Endothelial cell of umbilical vein (primary cell): ENCODE data around the gene SSBP3. TPM values are rescaled to one million over a fixed set of nuclear protein-coding genes. Genes with fewer than 3 reads are reported as not detected.

Experiments
- BruUV-seq: library from RNA; stranded (reverse); fragments of 400-500 nt; replicated peaks from 2 replicates; lab custom pipeline; 2021; lab: Mats Ljungman, UMichigan
- CTCF ChIA-PET: fragments of 300-600, 350-600 bp; sonication (Branson Sonifier 250); formaldehyde crosslinking; loops from one replicate; lab custom pipeline; 2021; ENCODE audit warnings: antibody characterized with exemption, inconsistent platforms; lab: Charles Lee
- POLR2A ChIA-PET: fragments of 300-600, 350-600 bp; sonication (Branson Sonifier 250); formaldehyde crosslinking; loops from one replicate; lab custom pipeline; 2021; ENCODE audit warnings: antibody characterized with exemption, inconsistent platforms; lab: Charles Lee
- DNase-seq: peaks from one replicate; pipeline ENCODE4 v3.0.0-alpha.2; 2011; ENCODE audit warnings: low read depth, low spot score
- FAIRE-seq: peaks from 2 replicates; lab custom pipeline; 2011; peaks lifted over from hg19 to GRCh38; lab: Jason Lieb, UNC
- H2AFZ ChIP-seq: 2 replicates; pipeline ENCODE4 v1.6.0; 2012; ENCODE audit warnings: low read depth, low read length, control low read depth, inconsistent platforms
- H3K27ac ChIP-seq: 2 replicates; pipeline ENCODE4 v1.5.1; 2011; ENCODE audit warnings: low read depth, mild to moderate bottlenecking, control low read depth, low read length, moderate library complexity; ENCODE audit not compliant: insufficient read depth
- H3K27me3 ChIP-seq, 2 experiments: 2 replicates each; pipeline versions ENCODE4 v1.6.0 to v1.6.1; 2011; ENCODE audit warnings: low read length in 2 of 2, mixed read lengths in 1 of 2; ENCODE audit not compliant: control insufficient read depth in 2 of 2, insufficient read depth in 2 of 2
- H3K36me3 ChIP-seq, 2 experiments: 2 replicates in 1 of 2; 3 replicates in 1 of 2; pipeline ENCODE4 v1.5.1; 2011; ENCODE audit warnings: low read length in 2 of 2, mild to moderate bottlenecking in 1 of 2, moderate library complexity in 1 of 2; ENCODE audit not compliant: control insufficient read depth in 2 of 2, insufficient read depth in 2 of 2; ENCODE audit errors: extremely low read depth in 1 of 2
- H3K4me1 ChIP-seq: 3 replicates; pipeline ENCODE4 v1.5.1; 2011; ENCODE audit warnings: mild to moderate bottlenecking, low read length; ENCODE audit not compliant: control insufficient read depth, insufficient read depth; ENCODE audit errors: extremely low read depth
- H3K4me2 ChIP-seq: 2 replicates; pipeline ENCODE4 v1.6.1; 2011; ENCODE audit warnings: low read length, control low read depth, mixed read lengths; ENCODE audit not compliant: insufficient read depth
- H3K4me3 ChIP-seq, 3 experiments: fragments of 200-600 bp in 1 of 3; sonication (generic), shearing (Covaris generic) in 1 of 3; replicated peaks in 1 of 3; 2 replicates each; pipeline ENCODE4 v1.5.1; 2011 to 2016; ENCODE audit warnings: control low read depth in 3 of 3, low read length in 3 of 3, mild to moderate bottlenecking in 2 of 3, inconsistent platforms in 1 of 3, low read depth in 1 of 3, moderate library complexity in 1 of 3; ENCODE audit not compliant: insufficient read depth in 1 of 3
- H3K79me2 ChIP-seq: 2 replicates; pipeline ENCODE4 v1.6.0; 2012; ENCODE audit warnings: low read length, inconsistent platforms; ENCODE audit not compliant: control insufficient read depth, insufficient read depth
- H3K9ac ChIP-seq: replicated peaks from 2 replicates; pipeline ENCODE3; 2011; ENCODE audit warnings: low read length, control low read depth; ENCODE audit not compliant: insufficient read depth; ENCODE audit errors: extremely low read depth
- H3K9me1 ChIP-seq: replicated peaks from 3 replicates; pipeline ENCODE4 v1.6.0; 2011; ENCODE audit warnings: mild to moderate bottlenecking, low read length; ENCODE audit not compliant: control insufficient read depth, insufficient read depth; ENCODE audit errors: extremely low read depth
- H3K9me3 ChIP-seq: replicated peaks from 2 replicates; pipeline ENCODE4 v1.5.1; 2012; ENCODE audit warnings: low read length, inconsistent platforms; ENCODE audit not compliant: control insufficient read depth, insufficient read depth
- H4K20me1 ChIP-seq: replicated peaks from 2 replicates; pipeline ENCODE3; 2011; ENCODE audit warnings: mild to moderate bottlenecking, low read length; ENCODE audit not compliant: control insufficient read depth, insufficient read depth; ENCODE audit errors: extremely low read depth
- CTCF ChIP-seq, 2 donors: IDR thresholded peaks; 1 replicate in 1 of 2; 2 replicates in 1 of 2; pipeline ENCODE4 v1.5.1; 2011; ENCODE audit warnings: low read length in 2 of 2, mild to moderate bottlenecking in 2 of 2, moderate library complexity in 2 of 2, control low read depth in 1 of 2, inconsistent platforms in 1 of 2, low read depth in 1 of 2; ENCODE audit not compliant: insufficient read depth in 1 of 2; ENCODE audit errors: extremely low read depth in 1 of 2
- EZH2 ChIP-seq: IDR thresholded peaks from 2 replicates; pipeline ENCODE4 v1.6.1; 2012; ENCODE audit warnings: borderline replicate concordance, low read depth, mild to moderate bottlenecking, moderate library complexity, low read length, inconsistent platforms; ENCODE audit not compliant: severe bottlenecking
- FOS ChIP-seq: IDR thresholded peaks from 2 replicates; pipeline ENCODE4 v1.6.1; 2011; ENCODE audit warnings: mild to moderate bottlenecking, low read length, moderate library complexity, borderline replicate concordance; ENCODE audit not compliant: insufficient read depth
- GATA2 ChIP-seq: IDR thresholded peaks from 2 replicates; pipeline ENCODE4 v1.7.0; 2011; ENCODE audit warnings: low read depth, mild to moderate bottlenecking, moderate library complexity, mixed read lengths, low read length; ENCODE audit not compliant: insufficient read length, insufficient read depth
- JUN ChIP-seq: IDR thresholded peaks from 2 replicates; pipeline ENCODE4 v1.6.1; 2011; ENCODE audit warnings: borderline replicate concordance, low read depth; ENCODE audit not compliant: insufficient read length, insufficient read depth
- MAX ChIP-seq: IDR thresholded peaks from 2 replicates; pipeline ENCODE4 v1.6.1; 2011; ENCODE audit not compliant: insufficient read depth, insufficient read length
- MYC ChIP-seq: IDR thresholded peaks from one replicate; pipeline ENCODE4 v1.6.1; 2011; ENCODE audit warnings: mild to moderate bottlenecking, low read depth, low read length
- POLR2A ChIP-seq: IDR thresholded peaks from 2 replicates; pipeline ENCODE4 v1.6.1; 2012; ENCODE audit warnings: low read depth, mild to moderate bottlenecking, control low read depth, low read length
- POLR2AphosphoS5 ChIP-seq: IDR thresholded peaks from 2 replicates; pipeline ENCODE4 v1.6.1; 2012; ENCODE audit warnings: low read depth, mild to moderate bottlenecking, control low read depth, low read length, moderate library complexity; ENCODE audit not compliant: insufficient read depth
- dilution Hi-C: fragments of 300-500 bp; cut with MboI; formaldehyde crosslinking; loops from one replicate; pipeline ENCODE4 v1.15.0; 2019; ENCODE audit warnings: low sequenced_read_pairs; ENCODE audit not compliant: extremely low pct_ligation_motif_present
- intact Hi-C: fragments of 100-400 bp; cut with micrococcal nuclease; formaldehyde crosslinking; loops from one replicate; pipeline ENCODE4 v1.10.0; 2022
- polyA plus RNA-seq, 4 experiments: library from polyadenylated mRNA; depleted of rRNA in 3 of 4; stranded (reverse) in 3 of 4; unstranded in 1 of 4; fragments of >200 nt; gene quantifications; 2 replicates each; pipeline versions ENCODE4 v1.2.1 to v1.2.3, GENCODE V29; 2011 to 2012; ENCODE audit warnings: missing spikeins in 1 of 4
- total RNA-seq: library from RNA; stranded (reverse); gene quantifications from 2 replicates; pipeline ENCODE4 v1.2.3, GENCODE V29; 2021

The SSBP3 gene
- total and polyA plus RNA-seq, 2 donors (not counting 3 experiments of a cell fraction or from before 2014, with no cell fraction given): 44.9 to 59.4 TPM

- no peak for TF ChIP-seq POLR2A
- no peak for TF ChIP-seq CTCF (IDR thresholded peaks at IDR 0.05; ENCODE audit: extremely low read depth in 1 of 2, insufficient read depth in 1 of 2, low read depth in 1 of 2, low read length in 2 of 2)
- no peak for TF ChIP-seq EZH2
- no peak for TF ChIP-seq JUN
- no peak for TF ChIP-seq GATA2
- TF ChIP-seq POLR2AphosphoS5: no peak
- no peak for TF ChIP-seq FOS
- no peak for TF ChIP-seq MYC
- no peak for TF ChIP-seq MAX
- Histone ChIP-seq H3K4me1 (no peaks in the 10 kb centered on the region), H3K4me3 (no peak overlapping the region), H3K79me2 (no peaks in the 10 kb centered on the region), H3K36me3 (no peaks in the 10 kb centered on the region), H3K9me1 (no peaks in the 10 kb centered on the region), H4K20me1 (no peaks in the 10 kb centered on the region), H3K27ac (no peak overlapping the region), H3K4me2 (no peak overlapping the region), H3K27me3 (no peaks in the 10 kb centered on the region), H2AFZ (no peak overlapping the region), H3K9ac (no peak overlapping the region), H3K9me3 (no peaks in the 10 kb centered on the region)
- BruUV-seq: no TSS peak
- CTCF ChIA-PET: interaction anchor here (0.7 to 2.4 kb wide), 3 partner anchors 18 to 304 kb away, joined by 3 to 8 read pairs (median 3); no protein-coding TSS in a partner anchor
- FAIRE-seq (no peak), DNase-seq (no peak)
- POLR2A ChIA-PET: no interaction called here
- dilution Hi-C loops (no loop called here), intact Hi-C loops (no loop called here)
These were observed 19.0 kb upstream of the SSBP3 start for GRCh38 chr1:54425152-54425584.
